HFFc6 (cell line): ENCODE data around the gene PSTPIP1. TPM values are rescaled to one million over a fixed set of nuclear protein-coding genes. Genes with fewer than 3 reads are reported as not detected.

ENCODE experiments used
- DNase-seq: peaks from one replicate; pipeline ENCODE4 v3.0.0-alpha.2; 2018
- H3K27ac Mint-ChIP-seq: 2 replicates; pipeline ENCODE4 v1.8.0; 2020; ENCODE audit warnings: mild to moderate bottlenecking, mixed read lengths
- H3K27me3 Mint-ChIP-seq: 2 replicates; pipeline ENCODE4 v1.8.0; 2021; ENCODE audit warnings: mild to moderate bottlenecking, moderate library complexity, mixed read lengths; ENCODE audit not compliant: insufficient read depth
- H3K36me3 Mint-ChIP-seq: 2 replicates; pipeline ENCODE4 v1.8.0; 2021; ENCODE audit warnings: low read depth, mixed read lengths
- H3K4me1 Mint-ChIP-seq: 2 replicates; pipeline ENCODE4 v1.8.0; 2020; ENCODE audit warnings: low read depth, mixed read lengths
- H3K4me3 Mint-ChIP-seq: 2 replicates; pipeline ENCODE4 v1.8.0; 2020; ENCODE audit warnings: mild to moderate bottlenecking, moderate library complexity, mixed read lengths
- H3K9me3 Mint-ChIP-seq: 2 replicates; pipeline ENCODE4 v1.8.0; 2020; ENCODE audit warnings: mild to moderate bottlenecking, mixed read lengths
- total RNA-seq, 6 experiments: library from RNA; stranded (reverse); fragmentation: NEBNext Ultra II Directional; extraction: Animal tissue kit (Norgen Biotek cat#: 25700); gene quantifications; 2 replicates in 1 of 6; 3 replicates in 5 of 6; pipeline ENCODE4 v1.2.3, GENCODE V29; 2021
- TF ChIP-seq, protein P1 (sequence below): fragments of 200-600 bp; sonication (generic); IDR thresholded peaks from 2 replicates; pipeline ENCODE4 v1.5.0; 2021; ENCODE audit warnings: antibody characterized with exemption, mild to moderate bottlenecking

Gene PSTPIP1
- total RNA-seq, 6 experiments from 2014 or later = 0.16 to 0.38 TPM; not detected in 4

- H3K27ac Mint-ChIP-seq = no peak overlapping the region
- H3K4me3 Mint-ChIP-seq = no peak overlapping the region
- peaks cover 44% of the 10 kb centered on the region for H3K27me3 Mint-ChIP-seq
- H3K9me3 Mint-ChIP-seq = no peaks in the 10 kb centered on the region
- DNase-seq = no peak
- TF ChIP-seq, protein P1, sequence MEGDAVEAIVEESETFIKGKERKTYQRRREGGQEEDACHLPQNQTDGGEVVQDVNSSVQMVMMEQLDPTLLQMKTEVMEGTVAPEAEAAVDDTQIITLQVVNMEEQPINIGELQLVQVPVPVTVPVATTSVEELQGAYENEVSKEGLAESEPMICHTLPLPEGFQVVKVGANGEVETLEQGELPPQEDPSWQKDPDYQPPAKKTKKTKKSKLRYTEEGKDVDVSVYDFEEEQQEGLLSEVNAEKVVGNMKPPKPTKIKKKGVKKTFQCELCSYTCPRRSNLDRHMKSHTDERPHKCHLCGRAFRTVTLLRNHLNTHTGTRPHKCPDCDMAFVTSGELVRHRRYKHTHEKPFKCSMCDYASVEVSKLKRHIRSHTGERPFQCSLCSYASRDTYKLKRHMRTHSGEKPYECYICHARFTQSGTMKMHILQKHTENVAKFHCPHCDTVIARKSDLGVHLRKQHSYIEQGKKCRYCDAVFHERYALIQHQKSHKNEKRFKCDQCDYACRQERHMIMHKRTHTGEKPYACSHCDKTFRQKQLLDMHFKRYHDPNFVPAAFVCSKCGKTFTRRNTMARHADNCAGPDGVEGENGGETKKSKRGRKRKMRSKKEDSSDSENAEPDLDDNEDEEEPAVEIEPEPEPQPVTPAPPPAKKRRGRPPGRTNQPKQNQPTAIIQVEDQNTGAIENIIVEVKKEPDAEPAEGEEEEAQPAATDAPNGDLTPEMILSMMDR = no peak
- H3K36me3 Mint-ChIP-seq = no peaks in the 10 kb centered on the region
- no peaks in the 10 kb centered on the region for H3K4me1 Mint-ChIP-seq
Observed at GRCh38 chr15:77010312-77010686, 15.4 kb downstream of the PSTPIP1 start.

GRCh38 chr15:77010857-77011256 is 15.9 kb downstream of the PSTPIP1 start:
- no peaks in the 10 kb centered on the region for H3K36me3 Mint-ChIP-seq
- no peak for DNase-seq
- TF ChIP-seq, protein P1 = no peak
- peaks cover 44% of the 10 kb centered on the region for H3K27me3 Mint-ChIP-seq
- H3K9me3 Mint-ChIP-seq = no peaks in the 10 kb centered on the region
- no peaks in the 10 kb centered on the region for H3K4me1 Mint-ChIP-seq
- no peak overlapping the region for H3K27ac Mint-ChIP-seq
- no peak overlapping the region for H3K4me3 Mint-ChIP-seq

DNA sequence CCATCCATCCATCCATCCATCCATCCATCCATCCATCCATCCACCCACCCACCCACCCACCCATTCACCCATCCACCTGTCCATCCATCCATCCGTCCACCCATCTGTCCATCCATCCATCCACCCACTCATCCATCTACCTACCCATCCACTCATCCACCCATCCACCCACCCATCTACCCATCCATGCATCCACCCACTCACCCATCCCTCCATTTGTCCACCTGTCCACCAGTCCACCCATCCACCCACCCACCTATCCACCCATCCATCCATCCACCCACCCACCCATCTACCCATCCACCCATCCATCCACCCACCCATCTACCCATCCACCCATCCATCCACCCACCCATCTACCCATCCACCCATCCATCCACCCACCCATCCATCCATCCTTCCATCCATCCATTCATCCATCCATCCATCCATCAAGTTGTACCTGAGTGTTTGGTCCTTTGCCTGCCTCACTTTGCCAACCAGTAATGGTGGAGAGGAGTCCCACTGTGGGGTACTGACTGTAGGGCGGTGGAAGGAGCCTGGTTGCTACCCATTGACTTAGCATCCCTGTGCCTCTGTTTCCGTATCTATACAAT is 17.3 kb downstream of the PSTPIP1 start:
- H3K9me3 Mint-ChIP-seq = no peaks in the 10 kb centered on the region
- peaks cover 37% of the 10 kb centered on the region for H3K27me3 Mint-ChIP-seq
- no peaks in the 10 kb centered on the region for H3K36me3 Mint-ChIP-seq
- H3K4me1 Mint-ChIP-seq = no peaks in the 10 kb centered on the region
- H3K4me3 Mint-ChIP-seq = no peak overlapping the region
- TF ChIP-seq, protein P1 = no peak
- DNase-seq = no peak
- no peak overlapping the region for H3K27ac Mint-ChIP-seq

GRCh38 chr15:77012868-77013267 is 17.9 kb downstream of the PSTPIP1 start:
- H3K9me3 Mint-ChIP-seq = no peaks in the 10 kb centered on the region

DNA sequence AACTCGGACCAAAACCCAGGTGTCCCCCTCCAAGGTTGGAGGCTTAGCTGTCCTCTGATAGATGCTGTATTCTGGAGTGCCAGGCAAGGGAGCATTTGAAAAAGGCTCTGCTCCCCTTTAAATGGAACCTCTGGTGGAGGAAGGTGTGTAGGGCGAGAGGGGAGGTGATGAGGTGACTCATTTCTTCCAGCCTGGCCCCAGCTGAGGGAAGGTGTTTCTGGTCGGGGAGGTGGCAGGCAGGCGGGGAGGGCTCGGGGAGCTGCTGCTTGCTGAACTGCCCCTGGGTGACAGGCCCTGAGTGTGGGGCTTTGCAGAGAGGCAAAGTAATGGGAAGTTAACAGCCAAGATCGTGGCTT is 18.8 kb downstream of the PSTPIP1 start:
- TF ChIP-seq, protein P1 = no peak

More at GRCh38 chr15:77012868-77013267, 17.9 kb downstream of the PSTPIP1 start:
- H3K36me3 Mint-ChIP-seq = no peaks in the 10 kb centered on the region
- H3K4me1 Mint-ChIP-seq = no peaks in the 10 kb centered on the region
- TF ChIP-seq, protein P1 = no peak
- DNase-seq = no peak
- no peak overlapping the region for H3K4me3 Mint-ChIP-seq
- H3K27me3 Mint-ChIP-seq = peaks cover 35% of the 10 kb centered on the region
- no peak overlapping the region for H3K27ac Mint-ChIP-seq

More for the DNA sequence above, 18.8 kb downstream of the PSTPIP1 start:
- Mint-ChIP-seq H3K4me1 (no peaks in the 10 kb centered on the region), H3K9me3 (no peaks in the 10 kb centered on the region), H3K27ac (no peak overlapping the region), H3K36me3 (no peaks in the 10 kb centered on the region), H3K27me3 (peaks cover 26% of the 10 kb centered on the region), H3K4me3 (no peak overlapping the region)
- no peak for DNase-seq
